Peyer's patch (tissue), 4 donors: ENCODE data around the gene AARS2.

Source experiments
- POLR2A ChIP-seq, 2 donors: fragments of 450-650 bp; IDR thresholded peaks; one replicate each; pipeline ENCODE4 v1.5.1; 2017; ENCODE audit warnings: antibody characterized with exemption in 2 of 2, mild to moderate bottlenecking in 2 of 2, moderate library complexity in 2 of 2
- TF ChIP-seq, protein P1 (sequence below), 6 experiments: fragments of 450-650 bp in 4 of 6; fragments of 200-600 bp in 2 of 6; sonication (generic) in 1 of 6; IDR thresholded peaks; one replicate each; pipeline ENCODE4 v1.5.1; 2017 to 2019; ENCODE audit warnings: antibody characterized with exemption in 6 of 6, mild to moderate bottlenecking in 3 of 6, moderate library complexity in 1 of 6

- no peak for TF ChIP-seq POLR2A (IDR thresholded peaks at IDR 0.05)
- TF ChIP-seq, protein P1, sequence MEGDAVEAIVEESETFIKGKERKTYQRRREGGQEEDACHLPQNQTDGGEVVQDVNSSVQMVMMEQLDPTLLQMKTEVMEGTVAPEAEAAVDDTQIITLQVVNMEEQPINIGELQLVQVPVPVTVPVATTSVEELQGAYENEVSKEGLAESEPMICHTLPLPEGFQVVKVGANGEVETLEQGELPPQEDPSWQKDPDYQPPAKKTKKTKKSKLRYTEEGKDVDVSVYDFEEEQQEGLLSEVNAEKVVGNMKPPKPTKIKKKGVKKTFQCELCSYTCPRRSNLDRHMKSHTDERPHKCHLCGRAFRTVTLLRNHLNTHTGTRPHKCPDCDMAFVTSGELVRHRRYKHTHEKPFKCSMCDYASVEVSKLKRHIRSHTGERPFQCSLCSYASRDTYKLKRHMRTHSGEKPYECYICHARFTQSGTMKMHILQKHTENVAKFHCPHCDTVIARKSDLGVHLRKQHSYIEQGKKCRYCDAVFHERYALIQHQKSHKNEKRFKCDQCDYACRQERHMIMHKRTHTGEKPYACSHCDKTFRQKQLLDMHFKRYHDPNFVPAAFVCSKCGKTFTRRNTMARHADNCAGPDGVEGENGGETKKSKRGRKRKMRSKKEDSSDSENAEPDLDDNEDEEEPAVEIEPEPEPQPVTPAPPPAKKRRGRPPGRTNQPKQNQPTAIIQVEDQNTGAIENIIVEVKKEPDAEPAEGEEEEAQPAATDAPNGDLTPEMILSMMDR (IDR thresholded peaks at IDR 0.05) = no peak
These were observed 51.6 kb downstream of the AARS2 start for GRCh38 chr6:44261581-44261980.
